ENCODE measurements around the gene CFAP65.
A peak's percentile ranks its signal among the peaks of the same experiment; 100 is the strongest.

Gene CFAP65

DNA sequence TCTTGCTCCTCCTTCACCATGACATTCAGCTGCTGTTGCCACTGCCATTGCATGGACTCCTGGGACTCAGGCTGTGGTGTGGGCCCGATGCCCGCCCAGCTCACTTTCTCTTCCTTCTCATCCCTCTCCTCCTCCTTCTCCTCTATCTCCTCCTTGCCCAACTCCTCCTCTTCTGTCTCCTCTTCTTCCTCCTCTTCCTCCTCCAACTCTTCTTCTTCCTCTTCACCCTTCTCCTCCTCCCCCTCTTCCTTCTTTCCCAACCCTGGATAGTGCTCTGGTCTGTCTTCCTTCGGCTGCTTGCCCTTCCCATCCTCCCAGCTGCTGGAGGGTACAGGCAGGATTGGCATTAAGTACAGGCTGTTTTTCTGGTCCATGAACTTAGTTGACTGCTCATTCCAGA lies 37.3 kb downstream of the CFAP65 start:
- no peak for DNase-seq

DNA sequence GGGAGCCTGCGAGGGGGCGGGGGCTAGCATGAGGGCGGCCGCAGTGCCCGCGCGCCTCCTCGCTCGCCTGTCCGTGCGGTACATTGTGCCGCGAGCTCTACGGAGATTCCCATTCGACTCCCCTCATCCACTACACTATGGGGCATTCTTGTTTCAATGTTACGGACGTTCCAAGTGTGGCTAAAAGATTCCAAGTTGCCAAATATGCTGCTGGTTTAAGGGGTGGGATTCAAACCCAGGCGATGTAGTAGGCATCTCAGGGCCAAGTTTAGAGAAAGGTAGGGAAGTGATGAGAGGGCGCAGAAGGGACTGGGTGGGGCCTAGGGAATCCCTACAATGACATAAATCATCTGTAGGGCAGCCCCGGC lies 38.1 kb downstream of the CFAP65 start:
- DNase-seq = no peak

DNA sequence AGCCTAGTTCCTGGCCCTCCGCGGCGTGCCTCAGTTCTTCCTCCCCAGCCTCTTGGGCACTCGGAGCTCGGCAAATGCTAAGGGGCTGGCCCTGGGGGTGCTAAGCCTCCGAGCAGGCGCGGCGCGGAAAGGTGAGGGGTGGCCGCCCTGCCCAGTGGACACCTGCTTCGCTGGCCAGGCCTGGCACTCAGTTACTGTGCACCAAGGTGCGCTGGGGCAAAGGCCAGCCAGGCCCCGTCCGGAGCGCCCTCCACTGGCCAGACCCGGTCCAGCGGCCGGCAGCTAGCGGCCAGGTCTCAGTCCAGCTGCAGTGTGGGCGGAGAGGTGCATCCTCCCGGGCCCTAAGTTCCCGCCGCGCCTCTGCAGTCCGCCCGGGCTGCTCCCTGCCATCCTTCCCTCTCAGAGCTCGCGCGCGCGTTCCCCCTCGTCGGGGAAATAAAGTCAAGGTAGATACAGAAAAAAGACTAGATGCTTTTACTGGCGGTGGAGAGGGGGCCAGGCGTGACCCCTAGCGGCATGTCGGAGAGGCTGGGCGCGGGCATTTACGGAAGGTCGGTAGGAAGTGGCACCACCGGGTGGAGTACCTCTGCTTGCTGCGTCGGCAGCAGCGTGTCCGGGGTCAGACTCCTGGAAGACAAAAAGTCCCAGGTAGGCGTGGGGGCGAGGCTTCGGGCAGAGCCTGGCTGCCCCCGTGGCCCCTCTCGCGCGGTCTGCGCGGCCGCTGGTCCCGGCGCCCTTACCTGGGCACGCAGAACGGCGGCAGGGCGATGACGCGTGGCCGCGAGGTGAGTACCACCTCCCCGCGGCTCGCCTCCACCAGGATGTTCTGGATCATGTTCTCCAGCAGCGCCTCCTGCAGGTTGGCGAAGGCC lies 38.7 kb downstream of the CFAP65 start:
- DNase-seq = peak; percentile 87 to 90

DNA sequence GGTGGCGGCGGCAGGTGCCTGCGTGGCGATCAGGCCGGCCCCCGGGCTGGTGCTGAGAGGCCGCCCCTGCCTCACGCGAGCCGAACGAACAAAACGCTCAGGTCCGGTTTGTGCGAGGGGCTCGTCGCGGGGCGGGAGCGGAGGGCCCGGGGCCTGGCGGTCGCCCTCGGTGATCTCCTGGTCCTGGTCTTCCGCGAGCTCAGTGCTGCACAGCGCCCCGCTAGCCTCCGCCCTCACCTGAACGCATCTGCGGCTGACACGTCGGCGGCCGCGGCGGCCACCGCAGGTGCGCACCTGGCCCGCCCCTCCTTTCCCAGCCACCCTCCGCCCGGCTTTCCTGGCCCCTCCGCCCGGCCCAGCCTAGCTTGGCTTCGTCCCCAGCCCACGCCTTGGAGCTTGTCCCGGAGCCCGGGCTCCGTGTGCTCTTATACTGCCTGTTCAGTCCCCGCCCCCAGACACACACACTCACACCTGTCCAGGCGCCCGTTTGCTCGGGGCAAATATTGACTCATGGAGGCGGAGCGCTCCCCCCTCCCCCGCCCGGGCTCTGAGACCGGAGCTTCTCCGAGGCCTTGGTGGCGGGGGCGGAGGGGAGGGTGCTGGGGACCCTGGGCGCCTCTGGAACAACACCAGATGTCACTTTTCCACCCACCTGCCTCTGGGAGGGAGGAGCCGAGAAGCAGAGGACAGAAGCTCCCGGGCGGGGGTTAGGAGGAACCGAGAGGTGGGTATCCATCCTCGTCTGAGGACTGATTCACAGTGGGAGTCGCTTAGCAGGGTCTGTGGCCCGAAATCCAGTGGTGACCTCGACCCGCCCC lies 39.5 kb downstream of the CFAP65 start:
- DNase-seq = peak; percentile 78 to 83

DNA sequence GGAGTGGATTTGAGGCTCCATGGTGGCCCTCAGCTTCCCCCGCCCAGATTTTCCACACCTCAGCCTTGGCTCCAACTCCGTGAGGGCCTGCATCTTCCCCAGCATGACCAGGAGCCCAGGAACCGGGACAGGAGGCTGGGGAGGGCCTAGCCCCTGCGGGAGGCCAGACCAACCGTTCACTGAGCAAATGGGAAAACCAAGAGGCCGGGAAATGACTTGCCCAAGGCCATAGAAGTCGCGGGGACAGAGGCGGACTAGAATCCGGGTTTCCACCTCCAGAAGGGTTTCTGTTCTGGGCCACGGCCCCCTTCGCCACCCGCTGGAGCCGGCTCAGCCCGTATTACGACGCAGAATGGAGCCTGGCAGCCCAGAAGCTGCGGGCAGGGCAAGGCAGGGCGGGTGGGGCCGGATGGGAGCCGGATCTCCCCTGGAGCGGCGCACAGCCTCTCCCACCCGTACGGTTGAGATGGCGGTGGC lies 40.2 kb downstream of the CFAP65 start:
- no peak for DNase-seq

DNA sequence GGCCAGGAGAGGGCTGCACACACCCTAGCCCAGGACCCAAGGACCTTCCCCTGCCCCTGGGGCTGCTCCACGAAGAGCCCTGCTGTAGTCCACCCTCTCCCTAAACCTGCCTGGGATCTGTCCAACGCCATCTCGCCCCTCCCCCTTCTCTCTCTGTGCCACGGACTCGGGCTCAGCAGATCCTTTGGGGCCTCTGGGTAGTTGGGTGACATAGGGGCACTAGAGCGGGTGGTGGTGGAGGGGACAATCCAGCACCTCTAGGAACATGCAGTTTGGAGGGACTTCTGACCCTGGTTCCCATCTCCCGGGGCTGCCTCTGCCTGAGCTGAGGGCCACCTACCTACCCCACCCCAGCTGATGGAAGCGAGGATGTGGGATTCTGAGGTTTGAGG lies 40.8 kb downstream of the CFAP65 start:
- no peak for DNase-seq

DNA sequence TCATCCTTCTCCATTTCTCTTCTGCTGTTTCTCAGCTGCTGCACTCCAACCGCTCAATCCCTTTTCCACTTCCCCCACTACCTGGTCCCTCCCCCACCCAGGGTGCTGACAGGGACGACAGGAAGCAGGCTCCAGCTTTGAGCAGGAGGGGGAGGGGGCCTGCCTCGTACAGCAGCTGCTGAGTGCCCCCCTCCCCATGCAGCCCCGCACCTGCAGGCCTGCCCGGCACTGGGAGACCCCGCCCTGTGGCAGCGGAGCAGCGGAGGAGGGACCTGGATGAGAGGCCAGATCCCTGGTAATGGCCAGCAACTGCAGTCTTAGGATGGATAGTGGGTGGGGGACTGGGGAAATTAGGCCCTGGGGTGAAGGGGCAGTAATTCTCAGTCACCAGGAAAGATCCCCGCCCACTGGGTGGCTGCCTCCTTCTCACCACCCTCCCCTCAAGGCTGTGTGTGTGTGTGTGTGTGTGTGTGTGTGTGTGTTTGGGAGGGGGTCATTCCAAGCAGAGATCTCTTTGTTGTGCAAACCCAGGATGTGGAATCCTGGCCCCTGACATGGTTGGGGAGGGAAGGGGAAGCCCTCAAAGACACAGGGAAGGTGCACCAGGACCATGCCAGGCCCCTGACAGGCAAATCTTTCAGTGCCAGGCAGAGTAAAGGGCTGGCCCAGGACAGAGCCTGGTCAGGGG lies 41.3 kb downstream of the CFAP65 start:
- no peak for DNase-seq

DNA sequence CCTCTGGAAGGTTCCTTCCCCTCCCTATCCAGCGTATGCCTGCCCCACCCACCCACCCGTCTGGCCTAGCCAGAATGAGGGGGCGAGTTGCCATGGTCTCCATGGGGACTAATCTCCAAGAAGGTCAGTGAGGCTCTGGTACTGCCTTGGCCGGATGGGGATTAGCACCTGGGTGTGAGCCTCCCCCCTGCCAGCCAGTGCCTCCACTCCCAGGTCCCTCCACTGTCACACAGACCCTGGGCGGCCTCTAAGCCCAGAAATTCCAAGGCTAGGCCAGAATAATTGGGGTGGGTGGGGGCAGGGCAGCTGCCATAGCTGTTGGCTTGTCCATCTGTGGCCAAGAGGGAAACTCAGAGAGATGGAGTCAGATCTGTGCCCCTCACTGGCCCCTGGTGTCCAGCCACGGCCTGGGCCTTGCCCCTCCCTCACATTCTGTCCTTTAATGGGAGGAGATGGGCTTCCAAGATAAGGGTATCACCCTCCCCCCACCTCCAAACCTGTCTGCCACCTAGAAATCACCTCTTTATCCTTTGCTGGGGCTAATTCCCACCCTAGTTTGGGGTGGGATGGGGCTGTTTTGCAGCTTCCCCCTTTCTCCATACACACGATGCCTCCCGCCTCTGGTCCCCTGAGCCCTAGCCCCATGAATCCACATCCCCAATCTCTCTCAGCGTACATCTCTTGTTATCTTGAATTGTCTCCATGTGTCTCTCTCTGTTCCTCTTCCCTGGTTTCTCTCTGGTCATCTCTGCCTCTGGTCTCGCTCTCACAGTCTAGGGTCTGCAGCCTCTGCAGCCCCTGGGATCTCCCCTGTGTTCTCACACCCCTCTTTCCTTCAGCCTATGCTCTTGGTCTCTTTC lies 42.1 kb downstream of the CFAP65 start:
- DNase-seq = no peak

DNA sequence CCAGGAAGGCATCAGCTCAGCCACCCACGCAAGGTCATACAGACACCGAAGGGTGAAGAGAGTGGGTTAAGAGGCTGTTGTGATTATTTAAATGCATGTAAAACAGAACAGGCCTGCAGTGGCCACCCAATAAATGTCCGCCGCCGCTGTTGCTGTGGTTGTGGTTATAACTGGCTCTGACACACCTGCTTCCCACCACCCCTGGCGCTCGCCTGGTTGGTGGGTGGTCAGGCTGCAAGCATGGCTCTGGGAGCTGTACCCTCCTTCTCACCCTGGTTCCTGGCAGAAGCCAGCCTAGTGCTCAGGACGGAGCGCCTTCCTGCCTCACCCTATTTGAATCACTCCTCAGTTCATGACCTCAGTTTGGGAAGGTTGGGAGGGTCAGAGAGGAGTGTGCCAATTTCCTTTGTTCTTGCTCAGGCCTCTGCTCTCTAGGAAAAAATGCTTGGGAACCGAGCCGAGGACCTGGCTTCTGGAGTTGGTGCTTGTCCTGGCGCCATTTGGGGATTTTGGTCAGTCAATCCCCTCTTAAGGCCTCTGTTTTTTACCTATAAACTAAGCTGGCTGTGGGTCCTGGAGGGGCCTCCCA lies 42.8 kb downstream of the CFAP65 start:
- DNase-seq = no peak

DNA sequence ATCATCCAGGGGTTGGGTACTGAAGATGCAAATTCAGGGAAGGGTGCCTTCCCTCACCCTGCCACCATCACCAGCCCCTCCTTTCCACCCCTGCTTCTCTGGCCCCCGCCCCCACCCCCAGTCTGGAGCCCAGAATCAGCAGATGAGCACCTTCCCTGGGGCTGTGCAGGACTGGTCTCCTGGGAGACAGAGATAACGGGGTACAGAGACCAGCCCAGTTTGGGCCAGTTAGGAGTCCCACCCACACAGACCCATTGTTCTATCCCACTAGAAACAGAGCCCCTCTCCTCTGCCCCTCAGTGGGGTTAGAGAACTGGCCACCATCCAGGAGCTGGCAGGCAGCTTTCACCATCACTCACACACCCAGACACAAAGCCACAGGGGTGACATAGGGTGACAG lies 43.6 kb downstream of the CFAP65 start:
- DNase-seq = no peak

DNA sequence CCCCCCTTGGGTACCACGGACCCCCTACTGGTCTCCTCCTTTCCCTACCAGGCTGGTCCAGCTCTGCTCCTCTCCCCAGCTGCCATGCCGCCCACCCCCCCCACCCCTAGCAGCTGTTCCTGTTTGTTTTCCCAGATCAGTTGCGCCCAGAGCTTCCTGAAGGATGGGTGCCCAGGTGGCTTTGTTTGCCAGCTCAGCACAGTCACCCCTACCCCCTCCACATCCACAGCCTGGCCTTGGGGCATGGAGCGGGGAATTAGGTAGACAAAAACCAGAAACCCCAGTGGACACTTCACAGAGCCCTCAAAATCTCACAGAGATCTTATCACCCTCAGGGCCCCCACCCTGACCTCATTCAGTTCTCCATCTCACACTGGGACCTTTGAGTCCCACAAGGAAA lies 44.4 kb downstream of the CFAP65 start:
- no peak for DNase-seq

DNA sequence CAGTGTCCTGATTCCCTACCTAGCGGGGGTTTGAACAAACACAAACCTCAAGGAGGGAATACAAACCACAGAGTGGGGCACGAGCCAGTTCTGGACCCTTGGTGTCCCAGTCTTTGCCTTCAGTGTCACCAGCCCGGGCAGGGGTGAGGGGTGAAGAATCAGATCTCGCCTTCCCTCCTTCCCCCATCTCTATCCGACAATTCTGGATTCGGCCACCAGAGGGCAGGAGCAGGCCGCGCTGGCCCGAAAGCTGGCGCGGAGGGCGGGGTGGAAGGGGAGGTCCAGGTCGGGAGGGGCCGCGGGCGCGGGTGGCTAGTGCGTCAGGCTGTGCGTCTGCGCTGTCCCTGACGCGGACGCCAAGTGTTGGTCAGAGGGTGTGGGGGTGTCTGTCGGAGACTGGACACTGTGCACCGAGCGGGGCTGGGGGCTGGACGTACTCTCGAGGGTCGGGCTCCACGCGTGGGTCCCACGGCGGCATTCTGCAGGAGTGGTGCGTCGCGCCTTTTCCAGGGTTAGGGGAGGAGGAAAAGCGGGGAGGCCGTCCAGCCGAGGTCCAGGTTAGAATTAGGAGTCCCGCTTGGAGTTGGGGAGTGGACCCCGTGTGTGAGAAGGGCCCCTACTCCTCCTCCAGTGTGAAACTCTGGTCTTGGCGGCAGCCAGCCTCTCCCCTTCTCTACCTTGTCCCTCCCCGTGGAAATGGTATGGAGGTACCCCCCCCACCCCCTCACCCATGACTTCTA lies 45.2 kb downstream of the CFAP65 start:
- DNase-seq = peak; percentile 86 to 87

DNA sequence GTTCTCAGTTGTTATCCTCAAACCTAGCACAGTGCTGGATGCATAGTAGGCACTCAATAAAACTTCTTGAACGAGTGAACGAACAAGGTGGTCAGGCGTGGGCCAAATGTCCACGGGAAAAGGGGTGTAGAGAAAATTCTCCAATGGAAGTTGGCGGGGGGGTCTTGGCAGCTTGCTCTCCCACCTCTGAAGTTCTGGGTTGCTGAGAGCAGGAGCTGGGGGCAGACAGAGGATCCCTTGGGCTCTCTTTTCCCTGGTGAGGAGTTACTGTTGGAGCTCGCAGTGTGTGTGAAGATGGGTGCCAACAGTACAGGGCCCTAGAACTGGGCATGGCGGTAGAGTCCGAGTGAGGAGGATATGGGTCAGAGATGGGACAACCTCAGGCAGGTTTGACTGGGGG lies 45.8 kb downstream of the CFAP65 start:
- DNase-seq = no peak

DNA sequence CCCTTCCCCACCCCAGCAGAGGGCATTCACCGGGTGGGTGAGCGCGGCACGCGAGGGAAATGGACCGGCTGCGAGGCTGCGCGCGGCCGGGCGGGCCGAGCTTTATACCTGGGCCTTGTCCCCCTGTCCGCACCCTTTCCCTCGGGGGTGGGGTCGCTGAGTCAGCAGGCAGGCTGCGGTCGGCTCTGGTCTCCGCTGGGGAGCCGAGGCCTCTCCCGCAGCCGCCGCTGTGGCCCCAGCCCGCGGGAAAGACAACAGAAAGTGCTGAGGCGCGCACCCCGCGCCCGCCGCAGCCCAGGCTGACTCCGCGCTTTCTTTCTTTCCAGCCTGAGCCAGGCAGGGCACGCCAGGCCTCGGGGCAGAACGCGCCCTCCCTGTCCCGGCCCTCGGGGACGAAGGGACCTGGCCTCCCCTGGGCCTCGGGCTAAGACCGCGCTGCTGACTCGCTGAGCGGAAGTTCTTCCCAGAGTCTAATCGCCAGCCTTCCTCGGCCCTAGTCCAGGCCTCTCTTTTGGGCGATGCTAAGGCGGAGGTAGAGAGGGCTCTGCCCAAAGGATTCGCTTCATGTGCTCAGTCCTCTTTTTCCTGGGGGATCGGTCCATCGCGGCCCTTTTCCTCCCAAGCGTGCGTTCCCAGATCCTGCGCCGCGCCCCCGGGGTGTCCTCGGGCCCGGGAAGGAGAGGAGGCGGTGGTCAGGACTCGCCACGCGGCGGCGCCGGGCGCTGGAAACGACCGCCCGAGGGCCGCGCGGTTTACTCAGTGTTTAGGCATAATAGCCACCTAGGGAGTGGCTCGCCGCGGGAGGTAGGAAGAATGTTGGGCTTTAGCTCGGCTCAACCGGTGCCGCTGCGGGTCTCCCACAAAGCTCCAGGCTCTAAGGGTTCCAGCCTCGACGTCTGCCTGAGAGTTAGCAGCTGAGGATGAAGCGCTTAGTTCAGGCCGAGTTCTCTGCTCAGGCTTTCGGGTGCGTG lies 47.7 kb downstream of the CFAP65 start, which contains the start of gene CRYBA2:
Gene CRYBA2, minus strand, starts transcription at position 78 of the 971 bp plus-strand sequence. CDS start 246 bp downstream, outside the sequence.
- DNase-seq = peak in 1 of 2 experiments; percentile 55

DNA sequence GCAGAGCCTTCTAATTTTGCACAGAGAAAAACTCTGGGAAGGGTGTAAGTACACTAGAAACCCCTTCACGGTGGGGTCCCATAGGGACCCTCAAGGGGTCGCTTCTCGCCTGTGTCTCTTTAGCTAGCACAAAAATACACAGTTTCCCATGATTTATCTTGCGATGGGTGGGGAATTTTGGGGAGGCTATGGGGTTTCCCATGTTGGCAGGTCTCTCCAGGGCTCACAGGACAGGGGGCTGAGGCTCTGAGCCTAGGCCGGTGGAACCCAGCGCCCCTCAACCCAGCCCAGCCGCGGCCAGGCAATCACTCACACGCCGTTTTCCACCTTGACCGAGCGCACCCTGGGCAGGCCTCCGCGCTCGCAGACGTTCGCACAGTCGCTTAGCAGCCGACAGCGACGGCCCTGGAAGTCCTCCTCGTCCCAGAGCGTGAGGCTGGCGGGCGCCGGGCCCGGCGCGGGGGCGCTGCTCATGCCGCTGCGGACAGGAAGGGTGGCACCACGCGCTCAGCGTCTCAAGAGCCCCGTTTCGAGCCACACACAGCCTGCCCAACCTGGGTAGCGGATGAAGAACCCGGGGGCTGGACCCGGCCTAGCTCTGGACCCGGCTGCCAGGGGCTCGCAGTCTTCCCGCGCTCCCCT lies 48.5 kb downstream of the CFAP65 start:
- DNase-seq = no peak

DNA sequence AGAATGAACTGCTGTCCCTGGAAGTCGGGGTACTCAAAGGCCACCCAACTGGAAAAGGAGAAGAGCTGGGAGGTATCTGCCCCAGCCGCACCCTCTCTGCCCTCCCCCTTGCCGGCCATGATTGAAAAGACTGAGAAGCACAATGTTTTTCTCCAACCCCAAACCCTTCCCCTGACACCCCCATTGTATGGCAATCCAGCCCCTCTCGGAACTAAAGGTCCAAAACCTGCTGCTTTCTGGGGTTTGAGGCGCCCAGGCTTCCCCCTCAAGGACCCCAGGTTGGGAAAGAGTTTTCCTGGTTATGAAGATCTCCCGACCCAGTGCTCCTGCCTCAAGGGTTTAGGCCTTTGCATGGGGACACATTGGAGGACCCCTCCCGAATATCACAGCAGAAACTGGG lies 49.1 kb downstream of the CFAP65 start:
- DNase-seq = no peak

DNA sequence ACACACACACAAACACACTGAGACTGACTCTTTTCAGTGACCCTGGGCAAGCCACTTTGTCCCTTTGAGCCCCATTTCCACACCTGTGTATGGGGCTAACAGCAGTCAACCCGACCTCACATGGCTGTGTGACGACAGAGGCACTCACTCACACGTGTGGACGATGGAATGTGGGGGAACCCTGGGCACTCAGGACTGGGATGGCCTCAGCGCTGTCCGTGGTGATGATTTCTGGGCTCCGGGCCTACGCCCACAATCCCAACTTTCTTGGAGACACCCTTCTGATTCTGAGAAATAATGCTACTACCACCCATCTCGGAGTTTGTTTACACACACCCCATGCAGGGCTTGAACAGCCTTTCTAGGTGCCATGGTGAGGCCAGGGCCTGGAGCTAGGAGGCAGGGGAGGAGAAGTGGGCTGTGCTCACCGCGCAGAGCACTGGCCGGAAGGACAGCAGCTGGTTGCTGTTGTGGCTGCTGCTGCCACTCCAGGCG lies 49.6 kb downstream of the CFAP65 start:
- DNase-seq = no peak

DNA sequence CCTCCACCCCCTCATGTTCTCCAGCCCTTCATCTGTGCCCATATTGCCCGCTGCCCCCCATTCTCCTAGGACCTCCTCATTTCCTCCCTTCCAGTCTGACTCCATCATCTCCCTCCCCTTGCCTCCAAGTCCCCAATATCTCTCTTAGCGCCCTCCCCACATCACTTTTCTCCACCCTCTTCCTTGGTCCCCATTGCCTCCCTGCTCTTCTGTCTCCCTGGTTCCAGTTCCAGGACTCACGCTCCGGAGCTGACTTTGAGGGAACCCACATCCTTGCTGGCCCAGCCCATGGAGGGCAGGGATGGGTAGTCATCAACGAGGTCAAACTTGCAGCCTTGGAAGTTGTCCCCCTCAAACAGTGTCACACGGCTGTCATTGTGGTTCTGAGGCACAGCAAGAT lies 50.7 kb downstream of the CFAP65 start:
- DNase-seq = no peak

DNA sequence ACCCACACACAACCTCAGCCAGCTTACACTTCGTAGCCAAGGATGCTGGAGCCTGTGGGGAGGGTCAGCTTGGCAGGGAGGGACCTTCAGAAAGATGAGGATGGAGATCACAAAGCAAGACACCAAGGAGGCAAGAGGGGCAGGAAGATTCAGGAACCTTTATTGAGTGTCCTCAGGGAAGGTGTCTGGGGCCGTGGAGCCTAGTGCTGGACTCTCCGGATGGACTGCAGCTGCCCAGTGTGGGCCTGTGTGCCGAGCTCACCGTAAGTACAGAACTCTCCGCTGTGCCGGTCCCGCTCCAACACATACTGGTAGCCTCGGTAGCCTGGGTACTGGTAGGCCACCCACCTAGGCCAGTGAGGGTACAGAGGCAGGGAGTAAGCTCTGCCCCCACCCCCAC lies 51.3 kb downstream of the CFAP65 start:
- DNase-seq = no peak
